Activated T-helper 1 cell treated with anti-CD3 and anti-CD28 coated beads, Interleukin-2, amount 50 U/mL, for 16 hours (primary cell): ENCODE measurements around the gene PURA.
"Not testable (repeated sequence)": the region's sequence is repeated elsewhere in the genome, so short reads cannot be mapped to it uniquely, and the experiment has no call there.

Experiments used
- DNase-seq, 2 donors: peaks; one replicate each; pipeline ENCODE4 v3.0.0-alpha.2; 2020; ENCODE audit warnings: low read depth in 1 of 2, low spot score in 1 of 2

PURA gene

GRCh38 chr5:140134277-140134935 lies 20.5 kb downstream of the PURA start:
- DNase-seq: no peak

GRCh38 chr5:140135127-140135526 lies 21.2 kb downstream of the PURA start:
- no peak for DNase-seq

- no peak for DNase-seq
Observed at GRCh38 chr5:140136624-140137023, 22.7 kb downstream of the PURA start.

GRCh38 chr5:140140435-140140834 lies 26.5 kb downstream of the PURA start:
- no peak for DNase-seq

- no peak for DNase-seq
Observed at GRCh38 chr5:140141241-140141640, 27.3 kb downstream of the PURA start.

DNA sequence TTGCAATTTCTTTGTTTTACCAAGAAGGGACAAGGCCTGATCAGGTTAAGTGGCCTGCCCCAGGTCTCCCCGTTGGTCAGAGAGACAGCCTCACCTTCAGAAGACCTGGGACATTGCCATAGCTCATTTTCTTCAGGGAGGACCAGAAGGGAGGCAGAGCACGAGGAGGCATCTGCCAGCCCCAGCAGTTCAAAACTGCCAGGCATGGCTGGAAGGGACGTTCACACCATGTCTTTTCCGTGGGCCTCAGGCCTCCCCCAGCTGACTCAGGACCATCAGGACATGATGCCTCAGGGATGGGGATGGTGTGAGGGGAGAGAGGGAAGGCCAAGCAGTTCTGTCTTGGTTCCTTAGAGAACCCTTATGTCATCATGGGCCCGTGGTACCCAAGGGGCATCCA lies 28.3 kb downstream of the PURA start:
- no peak for DNase-seq

DNA sequence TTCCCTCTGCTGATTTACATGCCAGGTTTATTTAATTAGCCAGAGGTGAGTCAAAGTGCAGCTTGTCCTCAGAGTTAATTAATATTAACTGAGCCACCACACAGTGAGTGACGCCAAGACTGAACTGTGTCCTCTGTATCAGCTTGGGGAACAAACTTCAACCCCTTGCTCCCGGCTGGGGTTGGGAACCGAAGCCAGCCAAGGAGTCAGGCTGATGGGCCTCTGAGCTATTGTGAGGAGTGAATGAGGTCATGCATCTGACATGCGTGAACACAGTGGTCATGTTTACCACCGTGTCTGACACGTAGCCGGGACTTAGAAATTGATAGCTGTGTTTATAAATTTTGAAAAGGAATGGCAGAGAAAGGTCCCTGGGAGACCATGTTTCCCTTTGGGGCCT lies 28.9 kb downstream of the PURA start:
- no peak for DNase-seq

DNA sequence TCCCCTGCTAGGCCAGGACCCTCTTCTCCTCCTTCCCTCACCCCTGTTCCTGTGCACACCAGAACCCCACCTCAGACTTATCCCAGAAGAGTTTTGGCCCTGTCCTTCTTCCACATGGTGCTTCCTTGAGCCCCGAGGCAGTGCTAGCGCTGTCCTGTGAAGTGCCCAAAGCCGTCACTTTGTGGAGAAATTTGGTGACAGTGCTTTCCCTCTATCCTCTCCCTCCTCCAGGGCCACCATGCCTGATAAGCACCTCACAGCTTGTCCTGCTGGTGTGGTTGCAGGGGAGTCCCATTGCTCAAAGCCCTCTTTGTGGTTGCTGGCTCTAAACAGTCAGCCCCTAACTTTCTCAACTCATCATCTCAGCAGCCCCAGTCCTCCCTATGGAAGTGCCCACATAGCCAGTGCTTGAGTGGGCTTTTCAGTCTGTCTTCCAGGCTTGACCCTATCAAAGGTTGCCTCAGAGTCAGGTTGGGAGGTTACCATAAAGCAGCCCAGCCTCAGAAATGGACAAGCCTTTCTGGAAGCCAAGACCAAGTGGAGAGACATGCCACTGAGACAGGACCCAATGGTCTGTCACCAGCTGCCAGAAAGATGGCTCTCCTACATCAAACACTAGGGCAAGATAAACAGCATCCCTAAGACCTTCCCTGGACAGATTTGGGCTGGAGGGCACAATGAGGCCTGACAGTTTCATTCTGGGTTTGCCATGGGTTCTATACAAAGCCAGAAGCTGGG lies 29.8 kb downstream of the PURA start:
- DNase-seq: no peak

DNA sequence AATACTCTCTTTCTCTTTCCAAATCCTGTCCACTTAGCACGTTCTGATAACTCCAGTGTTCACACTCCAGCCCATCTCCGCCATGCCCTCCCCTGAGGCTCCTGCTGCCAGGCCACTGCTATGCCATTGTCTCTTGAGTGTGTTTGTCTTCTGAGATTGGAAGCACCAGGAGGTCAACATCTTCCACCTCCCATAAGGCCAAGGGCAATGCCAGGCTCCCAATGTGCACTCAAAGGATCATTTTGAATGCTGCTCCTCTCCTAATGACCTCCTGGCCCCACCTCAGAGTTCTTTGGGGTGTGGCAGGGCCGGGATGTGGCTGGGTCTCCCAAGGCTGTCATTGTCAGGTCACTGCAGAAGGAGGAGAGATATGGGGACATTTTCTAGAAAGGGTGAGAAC lies 31.3 kb downstream of the PURA start:
- DNase-seq: no peak

DNA sequence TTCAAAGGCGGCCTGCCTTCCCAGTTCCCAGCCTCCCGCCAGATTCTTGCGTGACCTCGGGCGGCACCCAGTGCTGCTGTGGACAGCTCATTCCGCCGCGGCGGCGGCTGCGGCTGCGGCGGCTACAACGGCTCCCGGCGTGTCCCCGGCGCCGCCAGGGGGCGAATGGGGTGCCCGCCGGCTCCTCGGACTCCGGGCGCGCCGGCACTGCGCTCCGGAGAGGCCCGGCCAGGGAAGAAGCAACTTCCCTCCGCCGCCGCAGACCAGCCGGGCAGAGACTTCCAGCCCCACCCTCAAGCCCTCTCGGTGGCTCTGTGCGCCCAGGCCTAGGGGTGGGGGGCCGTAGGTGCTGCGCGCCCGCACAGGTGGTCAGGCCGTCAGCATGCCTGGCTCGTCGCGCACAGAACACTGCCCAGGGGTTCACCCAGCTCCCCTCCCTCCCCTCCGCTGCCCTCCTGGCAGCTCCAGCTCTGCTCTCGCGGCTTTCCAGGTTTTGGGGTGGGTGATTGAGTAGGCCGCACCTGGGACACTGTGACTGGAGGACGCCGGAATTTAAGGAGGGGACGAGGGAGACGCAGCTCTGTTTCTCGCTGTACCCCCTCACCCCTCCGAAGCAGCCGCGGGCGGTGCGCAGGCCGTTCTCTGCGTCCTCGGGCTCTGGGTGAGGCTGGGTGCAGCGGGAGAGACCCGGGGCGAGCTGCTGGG lies 32.1 kb downstream of the PURA start:
- DNase-seq: peak in 1 of 2 donors; percentile 29

DNA sequence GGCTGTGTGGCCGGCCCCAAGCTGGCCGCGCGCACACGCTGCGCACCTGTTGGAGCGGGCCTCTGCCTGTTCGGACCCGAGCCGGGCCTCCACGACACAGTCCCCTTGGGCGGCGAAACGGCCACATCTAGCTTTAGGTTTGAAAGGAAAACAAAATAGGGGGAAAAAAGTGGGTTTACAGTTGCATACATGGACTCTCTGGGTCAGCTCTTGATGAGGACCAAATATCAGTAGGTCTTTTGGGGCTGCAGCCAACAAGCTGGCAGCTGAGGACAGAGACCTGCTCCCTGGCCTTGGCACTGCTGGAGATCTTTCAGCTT lies 32.6 kb downstream of the PURA start:
- DNase-seq: no peak

DNA sequence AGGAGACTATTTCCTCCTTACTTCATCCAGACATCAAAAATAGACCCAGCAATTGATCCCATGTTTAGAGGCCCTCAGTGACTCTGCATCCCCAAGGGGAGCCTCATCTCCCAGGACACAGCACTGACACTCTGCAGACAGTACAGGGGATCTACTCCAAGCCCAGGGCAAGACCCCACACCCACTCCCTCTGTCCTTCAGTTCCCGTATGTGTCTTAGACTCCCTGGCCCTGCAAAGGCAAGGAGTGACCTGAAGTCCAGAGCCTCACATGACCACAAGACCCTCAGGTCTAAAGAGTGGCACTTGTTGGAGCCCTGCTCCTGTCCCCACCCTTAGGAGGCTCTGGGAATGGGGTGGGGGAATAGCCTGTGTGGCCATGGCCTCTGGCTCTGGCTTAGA lies 33.6 kb downstream of the PURA start:
- no peak for DNase-seq

GRCh38 chr5:140148508-140148907 lies 34.6 kb downstream of the PURA start:
- DNase-seq: no peak

DNA sequence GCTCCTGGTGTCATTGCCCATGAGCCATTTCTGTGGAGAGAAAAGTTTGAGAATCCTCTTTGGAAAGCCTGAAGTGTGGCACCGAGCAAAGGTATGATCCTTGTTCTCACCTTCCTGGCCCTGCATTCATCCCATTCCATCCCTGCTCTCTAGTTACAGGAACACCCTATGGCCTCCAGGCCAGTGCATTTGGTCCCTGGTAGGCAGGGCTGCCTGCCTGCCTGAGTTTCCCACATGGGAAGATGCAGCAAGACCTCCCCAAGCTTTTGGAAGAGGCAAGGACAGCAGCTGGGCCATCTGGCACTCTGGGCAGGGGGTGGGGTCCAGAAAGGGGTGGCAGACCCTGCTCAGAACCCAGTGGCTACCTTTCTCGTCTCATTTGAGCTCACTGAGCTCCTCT lies 36.3 kb downstream of the PURA start:
- no peak for DNase-seq

GRCh38 chr5:140151144-140152021 lies 37.5 kb downstream of the PURA start:
- DNase-seq: no peak

DNA sequence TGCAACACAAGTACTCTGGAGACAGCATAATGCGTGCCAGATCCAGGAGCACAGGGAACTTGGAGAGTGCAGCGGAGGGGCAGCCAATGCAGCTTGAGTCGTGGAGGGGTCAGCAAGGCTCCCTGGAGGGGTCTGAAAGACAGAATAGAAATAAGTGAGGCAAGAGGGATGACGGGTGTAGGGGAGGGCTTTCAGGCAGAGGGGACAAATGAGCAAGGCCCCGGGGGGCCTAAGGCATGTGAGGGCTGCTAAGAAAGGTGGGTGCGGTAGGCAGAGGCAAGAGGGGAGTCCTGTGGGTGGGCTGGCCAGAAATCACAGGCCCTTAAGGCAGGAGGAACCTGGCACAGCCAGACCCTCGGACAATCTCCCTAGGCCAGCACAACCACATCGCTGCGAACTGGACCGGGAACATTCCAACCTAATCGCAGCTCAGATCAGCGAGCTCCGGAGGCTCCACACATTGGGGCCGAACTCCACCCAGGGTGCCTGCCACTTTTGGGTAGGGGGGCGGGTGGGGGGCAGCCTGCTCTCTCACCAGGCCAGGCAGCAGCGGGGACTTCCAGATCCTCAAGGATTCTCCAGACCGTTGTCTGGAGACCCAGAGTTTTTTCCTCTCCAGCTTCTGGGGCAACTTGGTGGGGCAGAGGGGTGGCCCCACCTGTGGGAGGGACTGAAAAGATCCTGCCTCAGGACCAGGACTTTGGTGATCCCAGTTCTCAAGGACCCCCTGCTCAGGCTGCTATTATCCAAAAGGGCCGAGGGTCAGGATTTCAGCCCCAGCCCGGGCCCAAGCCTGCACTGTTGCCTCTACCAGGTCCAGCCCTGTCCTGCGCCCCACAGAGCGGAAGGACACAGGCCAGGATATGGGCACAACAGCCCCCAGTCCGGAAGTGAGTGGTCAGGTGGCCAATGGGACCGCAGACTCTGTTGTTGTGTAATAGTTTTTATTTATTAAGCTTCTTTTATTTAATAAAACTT lies 38.4 kb downstream of the PURA start:
- DNase-seq: no peak

- no peak for DNase-seq
Observed at GRCh38 chr5:140153255-140153654, 39.3 kb downstream of the PURA start.

DNA sequence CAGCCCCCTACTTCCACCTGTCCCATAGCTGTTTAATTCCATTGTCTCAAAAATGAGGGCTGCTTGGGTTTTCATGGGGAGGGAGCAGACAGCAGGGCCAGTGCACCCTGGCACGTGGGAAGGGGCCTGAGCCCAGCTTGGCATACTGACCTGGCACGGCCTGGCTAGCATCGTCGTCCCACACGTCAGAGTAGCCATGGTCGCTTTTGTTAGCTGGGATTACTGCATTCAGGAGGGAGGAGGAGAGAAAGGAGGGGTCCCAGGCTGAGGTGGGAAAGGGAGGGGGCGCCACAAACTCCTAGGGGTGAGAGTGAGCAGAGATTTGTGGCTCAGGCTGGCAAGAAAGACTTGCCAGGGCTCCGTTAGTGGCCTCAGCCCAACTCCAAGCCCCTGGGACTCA lies 40.0 kb downstream of the PURA start:
- DNase-seq: no peak

DNA sequence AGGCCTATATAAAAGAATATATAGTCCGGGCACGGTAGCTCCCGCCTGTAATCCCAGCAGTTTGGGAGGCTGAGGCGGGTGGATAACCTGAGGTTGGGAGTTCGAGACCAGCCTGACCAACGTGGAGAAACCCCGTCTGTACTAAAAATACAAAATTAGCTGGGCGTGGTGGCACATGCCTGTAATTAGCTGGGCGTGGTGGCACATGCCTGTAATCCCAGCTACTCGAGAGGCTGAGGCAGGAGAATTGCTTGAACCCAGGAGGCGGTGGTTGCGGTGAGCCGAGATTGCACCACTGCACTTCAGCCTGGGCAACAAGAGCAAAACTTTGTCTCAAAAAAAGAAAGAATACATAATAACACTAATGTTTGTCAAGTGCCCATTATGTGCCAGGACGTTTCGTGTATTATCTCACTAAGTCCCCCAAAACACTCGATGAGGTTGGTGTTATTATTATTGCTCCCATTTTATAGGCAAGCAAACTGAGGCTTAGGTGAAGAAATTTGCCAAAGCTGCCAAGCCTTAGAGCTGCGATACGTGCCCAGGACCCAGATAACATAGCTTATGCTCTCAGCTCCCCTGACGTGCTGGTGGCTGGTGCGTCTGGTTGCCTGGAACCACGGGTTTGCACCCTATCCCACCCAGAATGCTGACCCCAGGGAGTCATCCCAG lies 40.9 kb downstream of the PURA start:
- DNase-seq: not testable (repeated sequence)
